PC-9 (cell line): ENCODE data around the gene GMCL2.

Experiments used
- EZH2 ChIP-seq: fragments of 200-600 bp; sonication (generic); IDR thresholded peaks from 2 replicates; pipeline ENCODE4 v1.8.0; 2017; ENCODE audit warnings: antibody characterized with exemption, low read depth
- TF ChIP-seq, protein P1 (sequence below): fragments of 200-600 bp; sonication (generic); conservative IDR thresholded peaks from 2 replicates; pipeline ENCODE4 v1.6.1; 2017; ENCODE audit warnings: mixed run types, antibody characterized with exemption, mild to moderate bottlenecking, moderate library complexity

GRCh38 chr5:178235588-178235974 is 48.4 kb upstream of the GMCL2 start:
- TF ChIP-seq, protein P1, sequence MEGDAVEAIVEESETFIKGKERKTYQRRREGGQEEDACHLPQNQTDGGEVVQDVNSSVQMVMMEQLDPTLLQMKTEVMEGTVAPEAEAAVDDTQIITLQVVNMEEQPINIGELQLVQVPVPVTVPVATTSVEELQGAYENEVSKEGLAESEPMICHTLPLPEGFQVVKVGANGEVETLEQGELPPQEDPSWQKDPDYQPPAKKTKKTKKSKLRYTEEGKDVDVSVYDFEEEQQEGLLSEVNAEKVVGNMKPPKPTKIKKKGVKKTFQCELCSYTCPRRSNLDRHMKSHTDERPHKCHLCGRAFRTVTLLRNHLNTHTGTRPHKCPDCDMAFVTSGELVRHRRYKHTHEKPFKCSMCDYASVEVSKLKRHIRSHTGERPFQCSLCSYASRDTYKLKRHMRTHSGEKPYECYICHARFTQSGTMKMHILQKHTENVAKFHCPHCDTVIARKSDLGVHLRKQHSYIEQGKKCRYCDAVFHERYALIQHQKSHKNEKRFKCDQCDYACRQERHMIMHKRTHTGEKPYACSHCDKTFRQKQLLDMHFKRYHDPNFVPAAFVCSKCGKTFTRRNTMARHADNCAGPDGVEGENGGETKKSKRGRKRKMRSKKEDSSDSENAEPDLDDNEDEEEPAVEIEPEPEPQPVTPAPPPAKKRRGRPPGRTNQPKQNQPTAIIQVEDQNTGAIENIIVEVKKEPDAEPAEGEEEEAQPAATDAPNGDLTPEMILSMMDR: no peak
- TF ChIP-seq EZH2: no peak
